Measurements from ENCODE around the gene FTO. TPM values are rescaled to one million over a fixed set of nuclear protein-coding genes. Genes with fewer than 3 reads are reported as not detected.

The FTO gene
- total RNA-seq, 1 donor from 2014 or later, result 106 TPM

DNA sequence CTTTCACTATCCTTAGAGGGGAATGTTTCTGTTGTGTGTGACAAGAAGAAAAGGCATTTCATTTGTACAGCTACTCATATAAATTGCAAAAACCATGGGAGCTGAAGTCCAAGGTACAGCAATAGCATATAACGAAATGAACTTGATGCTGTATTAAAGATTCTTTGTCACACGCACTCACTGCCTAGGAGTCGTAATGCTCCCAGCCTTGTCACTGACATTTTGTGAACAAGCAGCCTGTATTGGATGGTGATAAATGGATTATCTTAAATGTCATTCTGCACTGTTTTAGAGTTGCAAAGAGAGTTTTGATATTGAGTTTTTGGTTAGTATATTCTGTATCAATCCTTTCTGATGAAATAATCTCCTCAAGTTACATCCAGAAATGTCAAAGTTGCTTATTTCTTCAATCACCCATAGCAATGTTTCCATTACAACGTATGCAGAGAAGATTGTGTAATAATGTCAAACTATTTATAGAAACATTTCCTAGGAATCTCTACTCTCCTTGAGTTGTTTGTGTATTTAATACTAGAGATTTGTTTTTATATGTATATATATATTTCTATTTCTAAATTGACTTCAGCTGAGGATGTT lies 270.6 kb downstream of the FTO start:
- TF ChIP-seq, protein P1, sequence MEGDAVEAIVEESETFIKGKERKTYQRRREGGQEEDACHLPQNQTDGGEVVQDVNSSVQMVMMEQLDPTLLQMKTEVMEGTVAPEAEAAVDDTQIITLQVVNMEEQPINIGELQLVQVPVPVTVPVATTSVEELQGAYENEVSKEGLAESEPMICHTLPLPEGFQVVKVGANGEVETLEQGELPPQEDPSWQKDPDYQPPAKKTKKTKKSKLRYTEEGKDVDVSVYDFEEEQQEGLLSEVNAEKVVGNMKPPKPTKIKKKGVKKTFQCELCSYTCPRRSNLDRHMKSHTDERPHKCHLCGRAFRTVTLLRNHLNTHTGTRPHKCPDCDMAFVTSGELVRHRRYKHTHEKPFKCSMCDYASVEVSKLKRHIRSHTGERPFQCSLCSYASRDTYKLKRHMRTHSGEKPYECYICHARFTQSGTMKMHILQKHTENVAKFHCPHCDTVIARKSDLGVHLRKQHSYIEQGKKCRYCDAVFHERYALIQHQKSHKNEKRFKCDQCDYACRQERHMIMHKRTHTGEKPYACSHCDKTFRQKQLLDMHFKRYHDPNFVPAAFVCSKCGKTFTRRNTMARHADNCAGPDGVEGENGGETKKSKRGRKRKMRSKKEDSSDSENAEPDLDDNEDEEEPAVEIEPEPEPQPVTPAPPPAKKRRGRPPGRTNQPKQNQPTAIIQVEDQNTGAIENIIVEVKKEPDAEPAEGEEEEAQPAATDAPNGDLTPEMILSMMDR (IDR thresholded peaks at IDR 0.05; ENCODE audit: partially characterized antibody, unreplicated experiment), result no peak
- Mint-ChIP-seq H3K9me3 (ENCODE audit: unreplicated experiment) (no peaks in the 10 kb centered on the region), H3K27me3 (ENCODE audit: unreplicated experiment) (no peaks in the 10 kb centered on the region), H3K4me3 (ENCODE audit: unreplicated experiment) (no peak overlapping the region), H3K27ac (ENCODE audit: unreplicated experiment) (no peak overlapping the region), H3K4me1 (ENCODE audit: low read depth, unreplicated experiment) (peaks cover 3% of the 10 kb centered on the region), H3K36me3 (ENCODE audit: unreplicated experiment) (no peaks in the 10 kb centered on the region)
- DNase-seq, result no peak

DNA sequence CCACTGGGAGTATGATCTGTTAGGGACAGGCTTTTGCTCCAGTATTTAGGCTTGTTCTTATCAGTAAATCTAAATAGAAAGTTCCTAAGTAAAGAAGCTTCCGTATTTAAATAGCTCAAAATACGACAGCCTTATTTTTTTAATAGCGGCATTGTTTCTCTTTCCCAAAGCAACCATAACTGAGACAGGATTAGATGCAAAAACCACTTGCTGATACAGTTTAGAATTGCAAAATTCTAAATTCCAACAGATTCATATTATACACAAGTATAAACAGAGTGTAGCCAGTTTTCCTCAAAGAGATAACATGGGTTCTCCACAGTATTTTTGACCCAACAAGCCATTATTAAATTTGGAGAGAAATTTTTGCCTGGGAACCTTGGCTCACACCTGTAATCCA lies 276.7 kb downstream of the FTO start:
- no peaks in the 10 kb centered on the region for H3K9me3 Mint-ChIP-seq (ENCODE audit: unreplicated experiment)
- no peak for DNase-seq
- TF ChIP-seq, protein P1 (IDR thresholded peaks at IDR 0.05; ENCODE audit: partially characterized antibody, unreplicated experiment), result no peak
- no peaks in the 10 kb centered on the region for H3K36me3 Mint-ChIP-seq (ENCODE audit: unreplicated experiment)
- H3K4me1 Mint-ChIP-seq (ENCODE audit: low read depth, unreplicated experiment), result no peaks in the 10 kb centered on the region
- no peaks in the 10 kb centered on the region for H3K27me3 Mint-ChIP-seq (ENCODE audit: unreplicated experiment)
- H3K4me3 Mint-ChIP-seq (ENCODE audit: unreplicated experiment), result no peak overlapping the region
- H3K27ac Mint-ChIP-seq (ENCODE audit: unreplicated experiment), result no peak overlapping the region

DNA sequence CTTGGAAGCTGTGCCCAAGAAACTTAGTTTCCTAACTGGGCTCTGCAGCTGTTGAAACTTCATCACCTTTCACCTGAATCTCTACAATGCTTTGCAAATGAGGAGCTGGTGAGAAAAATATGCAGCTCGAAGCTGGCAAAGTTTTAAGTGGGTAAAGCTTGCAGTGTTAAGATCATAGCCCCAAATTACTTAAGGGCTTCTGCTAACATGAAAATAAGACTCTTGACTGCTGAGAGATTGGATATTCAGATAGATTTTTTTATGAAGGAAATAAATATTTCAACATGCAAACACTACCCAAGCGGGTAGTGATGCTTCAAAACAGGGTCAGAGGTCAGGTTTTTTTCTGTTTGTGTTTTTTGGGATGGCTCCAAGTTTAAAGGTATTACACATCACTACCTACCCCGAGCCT lies 278.7 kb downstream of the FTO start:
- no peak overlapping the region for H3K27ac Mint-ChIP-seq (ENCODE audit: unreplicated experiment)
- H3K4me1 Mint-ChIP-seq (ENCODE audit: low read depth, unreplicated experiment), result no peaks in the 10 kb centered on the region
- TF ChIP-seq, protein P1 (IDR thresholded peaks at IDR 0.05; ENCODE audit: partially characterized antibody, unreplicated experiment), result no peak
- no peaks in the 10 kb centered on the region for H3K9me3 Mint-ChIP-seq (ENCODE audit: unreplicated experiment)
- no peak overlapping the region for H3K4me3 Mint-ChIP-seq (ENCODE audit: unreplicated experiment)
- no peaks in the 10 kb centered on the region for H3K27me3 Mint-ChIP-seq (ENCODE audit: unreplicated experiment)
- no peaks in the 10 kb centered on the region for H3K36me3 Mint-ChIP-seq (ENCODE audit: unreplicated experiment)
- no peak for DNase-seq

DNA sequence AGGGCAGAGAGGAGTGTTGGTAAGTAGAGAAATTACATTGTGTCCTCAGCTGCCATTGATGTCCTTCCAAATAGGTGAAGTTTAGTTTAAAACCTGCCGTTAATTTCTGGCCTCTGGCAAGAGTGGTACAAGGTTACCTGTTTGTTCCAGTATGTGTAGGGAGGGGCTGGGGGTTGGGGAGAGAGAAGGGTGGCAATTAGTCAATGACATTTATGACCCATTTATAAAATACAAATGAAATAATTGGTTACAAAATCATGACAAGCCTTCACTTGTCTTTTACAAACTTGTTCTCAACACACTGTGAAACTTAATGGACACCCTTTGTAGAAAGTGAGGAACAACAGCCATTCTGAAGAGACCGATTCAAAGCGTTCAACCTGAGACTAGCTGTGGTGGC lies 281.0 kb downstream of the FTO start:
- no peaks in the 10 kb centered on the region for H3K9me3 Mint-ChIP-seq (ENCODE audit: unreplicated experiment)
- no peaks in the 10 kb centered on the region for H3K4me1 Mint-ChIP-seq (ENCODE audit: low read depth, unreplicated experiment)
- H3K4me3 Mint-ChIP-seq (ENCODE audit: unreplicated experiment), result no peak overlapping the region
- H3K36me3 Mint-ChIP-seq (ENCODE audit: unreplicated experiment), result no peaks in the 10 kb centered on the region
- no peak for DNase-seq
- TF ChIP-seq, protein P1 (IDR thresholded peaks at IDR 0.05; ENCODE audit: partially characterized antibody, unreplicated experiment), result no peak
- H3K27ac Mint-ChIP-seq (ENCODE audit: unreplicated experiment), result no peak overlapping the region
- H3K27me3 Mint-ChIP-seq (ENCODE audit: unreplicated experiment), result no peaks in the 10 kb centered on the region

DNA sequence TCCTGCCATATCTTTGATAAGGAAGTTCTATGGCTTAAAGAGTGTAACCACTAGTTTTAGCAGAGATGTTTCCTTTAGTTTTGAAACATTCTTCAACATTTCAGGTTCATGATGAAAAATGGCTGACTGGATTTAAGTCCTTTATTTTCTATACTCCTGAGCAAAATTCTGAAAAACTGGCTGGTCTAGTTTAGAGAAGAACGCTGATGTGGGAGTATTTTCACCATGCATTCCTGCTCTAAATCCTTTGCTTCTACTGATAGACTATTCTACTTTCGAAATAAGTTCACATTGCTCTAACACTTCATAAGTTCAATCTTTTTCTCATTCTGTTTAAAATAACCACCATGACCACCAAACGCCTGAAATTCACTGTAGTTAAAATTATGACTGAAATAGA lies 281.9 kb downstream of the FTO start:
- H3K36me3 Mint-ChIP-seq (ENCODE audit: unreplicated experiment), result no peaks in the 10 kb centered on the region
- no peaks in the 10 kb centered on the region for H3K27me3 Mint-ChIP-seq (ENCODE audit: unreplicated experiment)
- H3K4me1 Mint-ChIP-seq (ENCODE audit: low read depth, unreplicated experiment), result peaks cover under 1% of the 10 kb centered on the region
- TF ChIP-seq, protein P1 (IDR thresholded peaks at IDR 0.05; ENCODE audit: partially characterized antibody, unreplicated experiment), result no peak
- H3K4me3 Mint-ChIP-seq (ENCODE audit: unreplicated experiment), result no peak overlapping the region
- no peak overlapping the region for H3K27ac Mint-ChIP-seq (ENCODE audit: unreplicated experiment)
- H3K9me3 Mint-ChIP-seq (ENCODE audit: unreplicated experiment), result no peaks in the 10 kb centered on the region
- no peak for DNase-seq
